ENCODE results near the gene MVB12A.

GRCh38 chr19:17379221-17379631 is 40.6 kb upstream of the MVB12A start:
- TF ChIP-seq REST (IDR thresholded peaks at IDR 0.05; ENCODE audit: insufficient read depth in 1 of 2, low read depth in 2 of 2, low read length in 2 of 2) (no peak), POLR2AphosphoS5 (IDR thresholded peaks at IDR 0.05; ENCODE audit: low read depth, low read length) (no peak), TAF1 (IDR thresholded peaks at IDR 0.05; ENCODE audit: borderline replicate concordance, insufficient read depth, low read length) (no peak), SIN3A (IDR thresholded peaks at IDR 0.05; ENCODE audit: borderline replicate concordance, insufficient read depth, low read length) (no peak), FOXP2 (optimal IDR thresholded peaks at IDR 0.05; ENCODE audit: borderline replicate concordance, extremely low read depth, extremely low read length, insufficient read depth) (no peak)

Measured in PFSK-1 (cell line).